Activated CD8-positive, alpha-beta T cell treated with anti-CD3 and anti-CD28 coated beads for 36 hours (primary cell): ENCODE measurements around the gene WSB1. TPM values are rescaled to one million over a fixed set of nuclear protein-coding genes. Genes with fewer than 3 reads are reported as not detected.

ENCODE experiments used
- ATAC-seq: fragments of 200-7000 bp; cut with Tn5 transposase; one replicate; pipeline ENCODE4 v1.10.0; 2021; ENCODE audit warnings: mild to moderate bottlenecking, moderate library complexity
- CTCF ChIA-PET: fragments of 350-600 bp; sonication (Branson Sonifier 250); formaldehyde crosslinking; loops from one replicate; lab custom pipeline; 2021; ENCODE audit warnings: antibody characterized with exemption; lab: Charles Lee
- POLR2A ChIA-PET: fragments of 350-600 bp; sonication (Branson Sonifier 250); formaldehyde crosslinking; loops from one replicate; lab custom pipeline; 2021; ENCODE audit warnings: antibody characterized with exemption; lab: Charles Lee
- DNase-seq: peaks from one replicate; pipeline ENCODE4 v3.0.0-alpha.2; 2020
- H3K27ac Mint-ChIP-seq: one replicate; pipeline ENCODE4 v1.8.0; 2021; ENCODE audit warnings: mild to moderate bottlenecking, mixed read lengths
- H3K27me3 Mint-ChIP-seq: one replicate; pipeline ENCODE4 v1.8.0; 2021; ENCODE audit warnings: mixed read lengths
- H3K36me3 Mint-ChIP-seq: one replicate; pipeline ENCODE4 v1.8.0; 2021; ENCODE audit warnings: low read depth, mixed read lengths
- H3K4me1 Mint-ChIP-seq: one replicate; pipeline ENCODE4 v1.8.0; 2021; ENCODE audit warnings: low read depth, mixed read lengths
- H3K4me3 Mint-ChIP-seq: one replicate; pipeline ENCODE4 v1.8.0; 2021; ENCODE audit warnings: mild to moderate bottlenecking, moderate library complexity, mixed read lengths
- H3K9me3 Mint-ChIP-seq: one replicate; pipeline ENCODE4 v1.8.0; 2021; ENCODE audit warnings: mixed read lengths
- CTCF ChIP-seq: fragments of 200-600 bp; IDR thresholded peaks from one replicate; pipeline ENCODE4 v1.8.0; 2022; ENCODE audit warnings: antibody characterized with exemption, mild to moderate bottlenecking
- intact Hi-C: fragments of 100-400 bp; cut with micrococcal nuclease; formaldehyde crosslinking; loops from one replicate; pipeline ENCODE4 v1.10.0; 2022
- total RNA-seq, 2 experiments: library from RNA; stranded (reverse); gene quantifications; one replicate each; pipeline ENCODE4 v1.2.3, GENCODE V29; 2021

WSB1 gene
- total RNA-seq, 2 experiments from 2014 or later = 224 to 231 TPM

- Mint-ChIP-seq H3K27me3 (no peaks in the 10 kb centered on the region), H3K4me3 (no peak overlapping the region), H3K36me3 (no peaks in the 10 kb centered on the region), H3K9me3 (no peaks in the 10 kb centered on the region), H3K27ac (no peak overlapping the region), H3K4me1 (no peaks in the 10 kb centered on the region)
- DNase-seq = no peak
- intact Hi-C loops = no loop called here
- CTCF ChIA-PET = interaction anchor here (1.7 kb wide), 1 partner anchor 48 kb away, joined by 4 read pairs; no protein-coding TSS in a partner anchor
- no peak for ATAC-seq
- no peak for TF ChIP-seq CTCF
- POLR2A ChIA-PET = interaction anchor here (1.1 kb wide), 1 partner anchor 9 kb away, joined by 4 read pairs; the partner anchor contains the start of gene WSB1
Observed at GRCh38 chr17:27284811-27285415, 9.0 kb upstream of the WSB1 start.

GRCh38 chr17:27285516-27285915, 8.4 kb upstream of the WSB1 start:
- no peaks in the 10 kb centered on the region for H3K27me3 Mint-ChIP-seq
- intact Hi-C loops = no loop called here
- DNase-seq (no peak), ATAC-seq (no peak)
- no peaks in the 10 kb centered on the region for H3K36me3 Mint-ChIP-seq
- no peaks in the 10 kb centered on the region for H3K9me3 Mint-ChIP-seq
- POLR2A ChIA-PET = interaction anchor here (1.1 kb wide), 1 partner anchor 9 kb away, joined by 4 read pairs; the partner anchor contains the start of gene WSB1
- no peak for TF ChIP-seq CTCF
- no peak overlapping the region for H3K4me3 Mint-ChIP-seq
- CTCF ChIA-PET = interaction anchor here (1.7 kb wide), 1 partner anchor 48 kb away, joined by 4 read pairs; no protein-coding TSS in a partner anchor
- H3K4me1 Mint-ChIP-seq = no peaks in the 10 kb centered on the region
- no peak overlapping the region for H3K27ac Mint-ChIP-seq

GRCh38 chr17:27288183-27288582, 5.7 kb upstream of the WSB1 start:
- no peaks in the 10 kb centered on the region for H3K36me3 Mint-ChIP-seq
- no peaks in the 10 kb centered on the region for H3K9me3 Mint-ChIP-seq
- TF ChIP-seq CTCF = no peak
- H3K27me3 Mint-ChIP-seq = no peaks in the 10 kb centered on the region
- no peak overlapping the region for H3K4me3 Mint-ChIP-seq
- no peak for DNase-seq
- POLR2A ChIA-PET = interaction anchor here (0.7 kb wide), 1 partner anchor 23 kb away, joined by 3 read pairs; no protein-coding TSS in a partner anchor
- no peak overlapping the region for H3K27ac Mint-ChIP-seq
- H3K4me1 Mint-ChIP-seq = peaks cover 1% of the 10 kb centered on the region
- no peak for ATAC-seq
- CTCF ChIA-PET = no interaction called here
- intact Hi-C loops = no loop called here

GRCh38 chr17:27289856-27290255, 4.1 kb upstream of the WSB1 start:
- ChIA-PET POLR2A (no interaction called here), CTCF (interaction anchor here (0.6 to 2.7 kb wide), 3 partner anchors 43 to 53 kb away, joined by 3 to 13 read pairs (median 3); no protein-coding TSS in a partner anchor)
- intact Hi-C loops = loop anchor here (10.0 kb wide), 1 partner anchor 45 kb away; no protein-coding TSS in a partner anchor
- peaks cover 8% of the 10 kb centered on the region for H3K4me1 Mint-ChIP-seq
- H3K4me3 Mint-ChIP-seq = no peak overlapping the region
- peak overlapping the region; percentile 34 for H3K27ac Mint-ChIP-seq
- DNase-seq = no peak
- H3K27me3 Mint-ChIP-seq = no peaks in the 10 kb centered on the region
- H3K9me3 Mint-ChIP-seq = no peaks in the 10 kb centered on the region
- TF ChIP-seq CTCF = no peak
- ATAC-seq = no peak
- H3K36me3 Mint-ChIP-seq = peaks cover 5% of the 10 kb centered on the region
